ENCODE measurements around the gene AMACR.
"Not testable (repeated sequence)": the region's sequence is repeated elsewhere in the genome, so short reads cannot be mapped to it uniquely, and the experiment has no call there.

AMACR gene

DNA sequence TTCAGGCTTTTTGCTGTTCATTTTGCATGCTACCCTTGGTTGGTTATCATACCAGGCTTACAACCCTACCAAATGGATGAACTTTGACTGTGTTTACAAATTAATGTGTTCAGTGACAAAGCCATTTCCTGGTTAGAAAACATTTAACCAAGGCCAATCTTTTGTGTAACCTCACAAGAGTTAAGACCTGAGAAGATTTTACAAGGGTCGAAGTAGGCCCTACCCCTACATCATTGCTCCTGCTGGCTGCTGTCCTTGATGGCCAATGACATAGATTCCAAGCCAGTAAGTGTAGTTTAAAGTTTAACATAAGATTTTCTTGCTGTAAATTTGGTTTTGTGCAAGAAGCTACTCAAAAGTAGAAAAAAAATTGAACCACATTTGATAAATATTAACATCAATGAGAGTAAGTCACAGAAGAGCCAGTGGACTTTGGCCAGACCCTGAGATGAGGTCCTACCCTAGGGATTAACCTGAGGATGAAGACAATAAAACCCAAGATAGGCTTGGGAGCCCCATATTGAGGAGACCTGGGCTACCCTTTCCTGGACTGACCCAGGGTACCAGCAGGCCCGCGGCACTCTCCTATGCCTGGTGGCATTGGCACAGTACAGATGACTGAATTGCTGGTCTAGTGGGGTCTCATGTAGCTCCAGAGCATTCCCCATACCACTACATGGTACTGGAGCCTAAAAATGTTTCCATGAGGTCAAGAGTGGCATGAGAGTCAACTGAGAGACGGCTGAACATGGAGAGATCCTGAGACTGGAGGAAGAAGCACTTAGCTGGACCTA is 26.9 kb upstream of the AMACR start:
- no peaks in the 10 kb centered on the region for H3K9me3 ChIP-seq (ENCODE audit: control insufficient read depth, low read length)
- H3K36me3 ChIP-seq (ENCODE audit: control insufficient read depth, insufficient read depth, low read length, severe bottlenecking): no peaks in the 10 kb centered on the region
- peaks cover 24% of the 10 kb centered on the region for H3K4me1 ChIP-seq (ENCODE audit: control insufficient read depth, insufficient read depth, low read length)
- H3K9ac ChIP-seq (ENCODE audit: low read length): no peak overlapping the region
- no peak overlapping the region for H3K4me3 ChIP-seq (ENCODE audit: low read length)
- no peaks in the 10 kb centered on the region for H3K27me3 ChIP-seq (replicated peaks; ENCODE audit: control insufficient read depth, insufficient read depth, low read length)
- no peak for DNase-seq (ENCODE audit: low read depth)

DNA sequence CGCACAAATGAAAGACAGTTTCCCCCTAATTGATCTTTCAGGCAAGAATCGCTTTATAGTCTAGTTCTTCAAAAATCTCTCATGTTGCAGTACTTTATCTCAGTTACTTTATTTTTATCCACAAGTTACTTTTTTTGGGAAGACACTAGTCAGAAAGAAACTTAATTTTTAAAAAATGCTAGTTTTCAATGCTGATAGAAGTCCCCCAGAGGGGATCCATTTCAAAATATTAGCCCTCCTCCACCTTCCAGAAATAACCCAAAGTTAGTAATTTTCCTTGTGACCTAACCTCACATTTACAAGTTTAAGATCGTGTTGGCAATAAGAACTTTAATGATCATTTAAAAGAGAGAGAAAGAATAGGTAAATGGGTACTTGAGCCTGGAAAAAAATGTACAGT is 24.1 kb upstream of the AMACR start:
- H3K9ac ChIP-seq (ENCODE audit: low read length): no peak overlapping the region
- H3K9me3 ChIP-seq (ENCODE audit: control insufficient read depth, low read length): no peaks in the 10 kb centered on the region
- no peak overlapping the region for H3K4me3 ChIP-seq (ENCODE audit: low read length)
- H3K36me3 ChIP-seq (ENCODE audit: control insufficient read depth, insufficient read depth, low read length, severe bottlenecking): no peaks in the 10 kb centered on the region
- H3K27me3 ChIP-seq (replicated peaks; ENCODE audit: control insufficient read depth, insufficient read depth, low read length): no peaks in the 10 kb centered on the region
- DNase-seq (ENCODE audit: low read depth): no peak
- H3K4me1 ChIP-seq (ENCODE audit: control insufficient read depth, insufficient read depth, low read length): peaks cover 24% of the 10 kb centered on the region

DNA sequence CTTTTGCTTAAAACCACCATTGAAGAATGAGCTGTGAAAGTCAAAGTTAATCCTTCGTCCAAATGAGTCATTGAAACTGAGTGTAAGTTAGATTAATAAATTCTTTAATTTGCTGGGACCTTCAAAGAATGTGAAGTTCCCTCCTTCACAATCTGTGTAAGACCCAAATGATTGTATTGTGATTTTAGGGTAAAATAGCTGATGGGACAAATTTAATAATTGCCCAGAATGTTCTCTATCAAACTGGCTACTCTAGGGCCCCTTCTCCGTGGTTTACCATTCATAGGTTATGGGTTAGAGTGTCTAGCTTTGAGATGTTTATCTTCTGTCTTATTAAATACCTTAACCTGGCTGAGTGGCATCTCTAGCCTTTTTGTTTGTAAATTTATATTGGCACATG is 23.3 kb upstream of the AMACR start:
- H3K27me3 ChIP-seq (replicated peaks; ENCODE audit: control insufficient read depth, insufficient read depth, low read length): no peaks in the 10 kb centered on the region
- H3K9ac ChIP-seq (ENCODE audit: low read length): no peak overlapping the region
- no peaks in the 10 kb centered on the region for H3K9me3 ChIP-seq (ENCODE audit: control insufficient read depth, low read length)
- peaks cover 24% of the 10 kb centered on the region for H3K4me1 ChIP-seq (ENCODE audit: control insufficient read depth, insufficient read depth, low read length)
- no peaks in the 10 kb centered on the region for H3K36me3 ChIP-seq (ENCODE audit: control insufficient read depth, insufficient read depth, low read length, severe bottlenecking)
- no peak for DNase-seq (ENCODE audit: low read depth)
- H3K4me3 ChIP-seq (ENCODE audit: low read length): no peak overlapping the region

DNA sequence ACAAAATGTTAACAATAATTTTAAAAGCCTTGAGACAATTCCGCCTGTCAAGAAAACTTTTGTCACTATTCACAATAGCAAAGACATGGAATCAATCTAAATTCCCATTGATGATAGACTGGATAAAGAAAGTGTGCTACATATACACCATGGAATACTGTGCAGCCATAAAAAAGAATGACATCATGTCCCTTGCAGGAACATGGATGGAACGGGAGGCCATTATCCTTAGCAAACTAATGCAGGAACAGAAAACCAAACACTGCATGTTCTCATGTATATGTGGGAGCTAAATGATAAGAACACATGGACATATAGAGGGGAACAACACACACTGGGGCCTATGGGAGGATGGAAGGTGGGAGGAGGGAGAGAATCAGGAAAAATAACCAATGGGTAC is 22.7 kb upstream of the AMACR start:
- not testable (repeated sequence) for H3K9me3 ChIP-seq (ENCODE audit: control insufficient read depth, low read length); H3K9ac ChIP-seq (ENCODE audit: low read length); H3K27me3 ChIP-seq (replicated peaks; ENCODE audit: control insufficient read depth, insufficient read depth, low read length); H3K4me3 ChIP-seq (ENCODE audit: low read length); H3K36me3 ChIP-seq (ENCODE audit: control insufficient read depth, insufficient read depth, low read length, severe bottlenecking); DNase-seq (ENCODE audit: low read depth)
- H3K4me1 ChIP-seq (ENCODE audit: control insufficient read depth, insufficient read depth, low read length): peaks cover 24% of the 10 kb centered on the region

DNA sequence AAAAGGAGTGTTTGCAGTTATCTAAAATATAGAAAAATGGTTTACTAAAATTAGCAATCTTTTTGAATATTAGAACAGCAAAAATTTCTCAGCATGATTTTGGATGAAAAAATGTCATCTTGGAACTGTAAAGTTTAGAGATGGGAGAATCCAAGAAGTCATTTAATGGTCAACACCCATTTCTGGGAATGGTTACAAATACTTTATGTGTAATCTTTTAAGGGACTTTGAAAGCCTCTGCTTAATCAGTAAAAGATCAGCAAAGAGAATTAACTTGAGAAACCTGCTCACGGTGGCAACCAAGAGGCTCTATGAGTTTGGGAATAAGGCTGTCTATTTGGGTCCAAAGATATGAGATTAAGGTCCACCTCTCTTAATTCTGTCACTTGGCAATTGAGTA is 22.2 kb upstream of the AMACR start:
- no peak for DNase-seq (ENCODE audit: low read depth)
- Histone ChIP-seq H3K36me3 (ENCODE audit: control insufficient read depth, insufficient read depth, low read length, severe bottlenecking) (no peaks in the 10 kb centered on the region), H3K4me3 (ENCODE audit: low read length) (no peak overlapping the region), H3K4me1 (ENCODE audit: control insufficient read depth, insufficient read depth, low read length) (peaks cover 23% of the 10 kb centered on the region), H3K9ac (ENCODE audit: low read length) (no peak overlapping the region), H3K9me3 (ENCODE audit: control insufficient read depth, low read length) (no peaks in the 10 kb centered on the region), H3K27me3 (replicated peaks; ENCODE audit: control insufficient read depth, insufficient read depth, low read length) (no peaks in the 10 kb centered on the region)

DNA sequence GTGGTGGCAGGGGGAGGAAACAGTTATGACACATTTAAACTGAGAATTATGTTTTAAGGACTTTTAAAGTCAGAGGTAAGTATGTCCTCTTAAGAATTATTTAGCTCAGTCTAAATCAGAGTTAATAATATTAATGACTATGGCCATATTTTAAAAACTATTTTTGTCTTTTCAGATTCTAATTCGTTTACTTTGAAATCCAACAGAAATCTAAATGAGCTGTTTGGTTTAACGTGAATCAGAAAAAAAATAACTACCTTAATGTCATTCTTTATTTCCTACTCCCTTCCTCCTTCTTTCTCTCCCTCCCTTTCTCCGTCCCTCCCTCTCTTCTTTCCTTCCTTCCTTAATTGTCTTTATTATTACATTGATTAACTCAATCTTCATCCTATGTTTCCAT is 20.5 kb upstream of the AMACR start:
- Histone ChIP-seq H3K9ac (ENCODE audit: low read length) (no peak overlapping the region), H3K27me3 (replicated peaks; ENCODE audit: control insufficient read depth, insufficient read depth, low read length) (no peaks in the 10 kb centered on the region), H3K4me3 (ENCODE audit: low read length) (no peak overlapping the region), H3K9me3 (ENCODE audit: control insufficient read depth, low read length) (no peaks in the 10 kb centered on the region), H3K36me3 (ENCODE audit: control insufficient read depth, insufficient read depth, low read length, severe bottlenecking) (no peaks in the 10 kb centered on the region), H3K4me1 (ENCODE audit: control insufficient read depth, insufficient read depth, low read length) (peaks cover 11% of the 10 kb centered on the region)
- no peak for DNase-seq (ENCODE audit: low read depth)

DNA sequence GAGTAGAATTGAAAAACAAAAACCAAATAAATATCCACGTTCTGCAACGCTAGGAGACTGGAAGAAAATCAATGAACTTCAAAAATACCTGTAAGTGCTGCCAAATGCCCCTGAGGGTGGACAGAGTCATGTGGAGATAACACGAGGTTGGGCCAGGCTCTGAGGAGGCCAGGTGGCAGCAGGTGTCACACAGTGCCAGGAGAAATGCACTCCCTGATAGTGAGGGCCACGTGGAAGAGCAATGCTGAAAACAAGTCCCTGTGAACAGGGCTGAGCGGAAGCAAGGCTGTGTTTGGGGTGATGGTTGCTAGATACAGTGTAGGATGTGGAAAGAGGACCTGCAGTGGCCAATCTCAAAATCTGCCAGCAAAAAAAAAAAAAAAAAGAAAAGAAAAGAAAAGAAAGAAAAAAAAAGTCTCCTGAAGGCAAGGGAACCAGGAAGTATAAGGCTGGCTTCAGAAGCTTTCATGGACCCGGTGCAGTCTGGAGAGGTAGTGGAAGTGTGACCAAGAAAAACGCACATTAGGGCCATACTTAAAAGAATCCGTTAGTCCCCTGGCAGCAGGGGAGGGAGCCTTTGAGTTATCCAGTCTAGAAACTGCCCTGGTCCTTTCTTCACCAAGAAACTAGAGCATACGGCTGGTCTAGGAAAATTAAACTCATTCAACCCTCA is 18.4 kb upstream of the AMACR start:
- no peak overlapping the region for H3K4me3 ChIP-seq (ENCODE audit: low read length)
- H3K27me3 ChIP-seq (replicated peaks; ENCODE audit: control insufficient read depth, insufficient read depth, low read length): no peaks in the 10 kb centered on the region
- peaks cover 23% of the 10 kb centered on the region for H3K4me1 ChIP-seq (ENCODE audit: control insufficient read depth, insufficient read depth, low read length)
- no peak for DNase-seq (ENCODE audit: low read depth)
- no peak overlapping the region for H3K9ac ChIP-seq (ENCODE audit: low read length)
- no peaks in the 10 kb centered on the region for H3K9me3 ChIP-seq (ENCODE audit: control insufficient read depth, low read length)
- no peaks in the 10 kb centered on the region for H3K36me3 ChIP-seq (ENCODE audit: control insufficient read depth, insufficient read depth, low read length, severe bottlenecking)

DNA sequence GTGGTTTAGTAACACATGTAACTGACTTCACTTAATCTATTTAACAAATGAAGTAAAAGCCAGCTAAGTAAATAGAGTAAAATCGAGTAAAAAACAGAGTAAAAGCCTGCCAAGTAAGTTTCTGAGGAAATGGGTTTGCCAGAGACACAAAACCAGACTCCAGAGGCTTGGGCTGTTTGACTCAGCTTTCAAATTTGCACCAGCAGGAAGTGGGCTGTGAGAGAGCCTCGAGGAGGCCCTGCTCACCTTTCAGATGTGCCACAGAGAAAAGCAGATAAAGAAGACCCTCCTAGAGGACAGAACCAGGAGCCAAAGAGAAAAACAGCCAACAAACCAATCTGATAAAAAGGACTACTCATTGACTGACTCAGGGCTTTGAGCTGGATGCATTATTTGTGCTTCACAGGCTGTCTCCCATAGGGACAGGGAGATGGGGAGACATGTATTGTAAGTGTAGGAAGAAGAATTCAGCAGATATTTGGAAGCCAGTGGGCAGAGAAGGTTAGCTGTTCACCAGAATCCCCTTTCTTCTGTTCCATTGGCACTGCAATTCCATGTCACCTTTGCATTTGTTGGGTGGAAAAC is 14.4 kb upstream of the AMACR start:
- Histone ChIP-seq H3K36me3 (ENCODE audit: control insufficient read depth, insufficient read depth, low read length, severe bottlenecking) (no peaks in the 10 kb centered on the region), H3K9ac (ENCODE audit: low read length) (no peak overlapping the region), H3K27me3 (replicated peaks; ENCODE audit: control insufficient read depth, insufficient read depth, low read length) (no peaks in the 10 kb centered on the region), H3K4me1 (ENCODE audit: control insufficient read depth, insufficient read depth, low read length) (peaks cover 13% of the 10 kb centered on the region), H3K4me3 (ENCODE audit: low read length) (no peak overlapping the region), H3K9me3 (ENCODE audit: control insufficient read depth, low read length) (no peaks in the 10 kb centered on the region)
- DNase-seq (ENCODE audit: low read depth): no peak

DNA sequence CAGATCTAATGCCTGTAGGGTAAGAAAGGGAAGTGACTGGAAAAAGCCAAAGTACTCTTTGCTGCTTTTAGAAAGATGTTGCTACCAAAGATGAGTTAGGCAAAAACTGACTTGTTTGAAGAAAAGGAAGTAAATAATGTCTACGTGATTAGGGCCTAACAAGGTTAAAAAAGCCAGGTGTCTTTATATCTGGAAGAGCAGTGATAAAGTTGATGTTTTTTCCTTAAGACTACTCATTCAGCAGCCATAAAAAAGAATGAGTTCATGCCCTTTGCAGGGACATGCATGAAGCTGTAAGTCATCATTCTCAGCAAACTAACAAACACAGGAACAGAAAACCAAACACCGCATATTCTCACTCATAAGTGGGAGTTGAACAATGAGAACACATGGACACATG is 13.5 kb upstream of the AMACR start:
- H3K9me3 ChIP-seq (ENCODE audit: control insufficient read depth, low read length): no peaks in the 10 kb centered on the region
- H3K9ac ChIP-seq (ENCODE audit: low read length): no peak overlapping the region
- DNase-seq (ENCODE audit: low read depth): no peak
- peaks cover 13% of the 10 kb centered on the region for H3K4me1 ChIP-seq (ENCODE audit: control insufficient read depth, insufficient read depth, low read length)
- no peak overlapping the region for H3K4me3 ChIP-seq (ENCODE audit: low read length)
- no peaks in the 10 kb centered on the region for H3K36me3 ChIP-seq (ENCODE audit: control insufficient read depth, insufficient read depth, low read length, severe bottlenecking)
- no peaks in the 10 kb centered on the region for H3K27me3 ChIP-seq (replicated peaks; ENCODE audit: control insufficient read depth, insufficient read depth, low read length)

DNA sequence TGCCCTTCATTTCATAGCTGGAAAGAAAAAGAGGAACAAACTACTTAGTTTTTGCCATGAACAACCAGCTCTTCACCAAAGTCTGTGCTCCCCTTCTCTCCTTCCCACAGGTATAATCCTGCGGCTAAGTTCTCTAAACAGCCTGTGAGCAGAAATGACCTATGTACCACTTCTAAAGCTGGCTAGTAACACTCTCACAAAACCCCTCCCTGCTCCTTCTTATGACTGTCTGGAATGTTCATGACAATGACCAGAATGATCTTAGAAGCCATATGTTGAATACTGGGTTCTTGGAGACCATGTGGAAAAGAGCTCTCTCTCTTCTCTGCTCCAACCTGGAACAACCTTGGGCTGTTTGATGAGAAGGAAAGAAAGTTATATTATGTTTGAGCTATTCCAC is 12.9 kb upstream of the AMACR start:
- Histone ChIP-seq H3K9me3 (ENCODE audit: control insufficient read depth, low read length) (no peaks in the 10 kb centered on the region), H3K4me3 (ENCODE audit: low read length) (no peak overlapping the region), H3K4me1 (ENCODE audit: control insufficient read depth, insufficient read depth, low read length) (peaks cover 13% of the 10 kb centered on the region), H3K36me3 (ENCODE audit: control insufficient read depth, insufficient read depth, low read length, severe bottlenecking) (no peaks in the 10 kb centered on the region), H3K27me3 (replicated peaks; ENCODE audit: control insufficient read depth, insufficient read depth, low read length) (no peaks in the 10 kb centered on the region), H3K9ac (ENCODE audit: low read length) (no peak overlapping the region)
- DNase-seq (ENCODE audit: low read depth): no peak

DNA sequence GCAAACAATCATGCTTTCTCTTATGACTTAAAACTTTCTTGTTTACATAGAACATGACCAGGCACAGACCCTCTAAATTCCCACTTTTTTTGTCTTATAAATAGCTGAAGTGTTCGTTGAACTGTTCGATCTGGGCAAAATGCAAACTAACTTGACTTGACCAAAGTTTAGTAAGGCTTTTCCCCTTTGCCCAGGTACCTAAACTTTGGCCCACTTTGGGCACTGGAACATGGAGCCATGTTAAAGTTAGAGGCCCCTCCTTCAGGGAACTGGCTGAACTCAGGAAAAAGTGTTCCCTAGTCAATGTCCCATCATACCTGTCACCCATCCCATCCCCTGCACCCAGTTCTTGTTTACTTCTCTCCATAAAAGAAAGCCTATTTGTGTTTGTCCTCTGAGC is 9.4 kb upstream of the AMACR start:
- no peak for DNase-seq (ENCODE audit: low read depth)
- no peaks in the 10 kb centered on the region for H3K36me3 ChIP-seq (ENCODE audit: control insufficient read depth, insufficient read depth, low read length, severe bottlenecking)
- H3K9ac ChIP-seq (ENCODE audit: low read length): no peak overlapping the region
- H3K4me1 ChIP-seq (ENCODE audit: control insufficient read depth, insufficient read depth, low read length): peaks cover 19% of the 10 kb centered on the region
- H3K4me3 ChIP-seq (ENCODE audit: low read length): no peak overlapping the region
- no peaks in the 10 kb centered on the region for H3K9me3 ChIP-seq (ENCODE audit: control insufficient read depth, low read length)
- no peaks in the 10 kb centered on the region for H3K27me3 ChIP-seq (replicated peaks; ENCODE audit: control insufficient read depth, insufficient read depth, low read length)

Measured in adipocyte (in vitro differentiated cells).